COLO829 (cell line): ENCODE measurements around the gene PLXNB1.
"Not testable (repeated sequence)": the region's sequence is repeated elsewhere in the genome, so short reads cannot be mapped to it uniquely, and the experiment has no call there.

ENCODE experiments used
- DNase-seq: peaks from one replicate; pipeline ENCODE4 v3.0.0; 2012; ENCODE audit warnings: low spot score

Gene PLXNB1, protein sequence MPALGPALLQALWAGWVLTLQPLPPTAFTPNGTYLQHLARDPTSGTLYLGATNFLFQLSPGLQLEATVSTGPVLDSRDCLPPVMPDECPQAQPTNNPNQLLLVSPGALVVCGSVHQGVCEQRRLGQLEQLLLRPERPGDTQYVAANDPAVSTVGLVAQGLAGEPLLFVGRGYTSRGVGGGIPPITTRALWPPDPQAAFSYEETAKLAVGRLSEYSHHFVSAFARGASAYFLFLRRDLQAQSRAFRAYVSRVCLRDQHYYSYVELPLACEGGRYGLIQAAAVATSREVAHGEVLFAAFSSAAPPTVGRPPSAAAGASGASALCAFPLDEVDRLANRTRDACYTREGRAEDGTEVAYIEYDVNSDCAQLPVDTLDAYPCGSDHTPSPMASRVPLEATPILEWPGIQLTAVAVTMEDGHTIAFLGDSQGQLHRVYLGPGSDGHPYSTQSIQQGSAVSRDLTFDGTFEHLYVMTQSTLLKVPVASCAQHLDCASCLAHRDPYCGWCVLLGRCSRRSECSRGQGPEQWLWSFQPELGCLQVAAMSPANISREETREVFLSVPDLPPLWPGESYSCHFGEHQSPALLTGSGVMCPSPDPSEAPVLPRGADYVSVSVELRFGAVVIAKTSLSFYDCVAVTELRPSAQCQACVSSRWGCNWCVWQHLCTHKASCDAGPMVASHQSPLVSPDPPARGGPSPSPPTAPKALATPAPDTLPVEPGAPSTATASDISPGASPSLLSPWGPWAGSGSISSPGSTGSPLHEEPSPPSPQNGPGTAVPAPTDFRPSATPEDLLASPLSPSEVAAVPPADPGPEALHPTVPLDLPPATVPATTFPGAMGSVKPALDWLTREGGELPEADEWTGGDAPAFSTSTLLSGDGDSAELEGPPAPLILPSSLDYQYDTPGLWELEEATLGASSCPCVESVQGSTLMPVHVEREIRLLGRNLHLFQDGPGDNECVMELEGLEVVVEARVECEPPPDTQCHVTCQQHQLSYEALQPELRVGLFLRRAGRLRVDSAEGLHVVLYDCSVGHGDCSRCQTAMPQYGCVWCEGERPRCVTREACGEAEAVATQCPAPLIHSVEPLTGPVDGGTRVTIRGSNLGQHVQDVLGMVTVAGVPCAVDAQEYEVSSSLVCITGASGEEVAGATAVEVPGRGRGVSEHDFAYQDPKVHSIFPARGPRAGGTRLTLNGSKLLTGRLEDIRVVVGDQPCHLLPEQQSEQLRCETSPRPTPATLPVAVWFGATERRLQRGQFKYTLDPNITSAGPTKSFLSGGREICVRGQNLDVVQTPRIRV (N-terminal part only)

DNA sequence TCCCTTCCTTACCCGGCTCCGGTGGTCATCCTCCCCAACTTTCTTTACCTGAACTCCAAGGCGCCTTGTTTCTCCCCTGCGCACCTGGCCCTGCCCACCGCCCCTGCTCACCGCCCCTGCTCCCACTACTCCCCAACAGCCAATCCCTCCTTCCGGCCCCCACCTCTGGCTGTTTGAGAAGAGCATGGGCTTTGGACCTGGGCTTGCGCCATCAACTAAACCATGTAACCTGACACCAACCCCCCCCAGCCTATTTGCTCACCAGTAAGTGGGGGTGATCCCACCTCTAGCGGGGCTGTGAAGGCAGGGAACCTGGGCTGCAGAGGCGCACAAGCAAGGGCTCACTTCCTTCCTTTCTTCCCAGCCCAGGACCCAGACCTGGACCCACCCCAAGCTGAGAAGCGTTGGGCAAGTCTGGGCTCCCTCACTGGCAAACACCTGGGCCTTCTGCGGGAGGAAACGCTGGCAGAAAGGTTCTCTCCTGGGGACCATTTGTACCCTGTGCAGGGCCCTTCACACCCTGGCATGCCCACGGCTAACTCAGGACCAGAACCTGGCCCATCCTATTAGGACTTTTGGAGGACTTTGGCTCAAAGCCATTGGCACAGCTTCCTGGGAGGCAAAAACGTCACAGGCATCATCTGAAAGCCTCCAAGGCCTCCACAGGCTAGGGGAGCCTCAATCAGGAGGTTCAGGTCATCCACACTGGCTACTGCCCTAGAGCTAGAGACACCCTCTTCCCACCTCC lies at the start of gene PLXNB1:
Gene PLXNB1, minus strand, starts transcription at position 127 of the 748 bp plus-strand sequence. CDS start 5,475 bp downstream, outside the sequence.
- DNase-seq: no peak

DNA sequence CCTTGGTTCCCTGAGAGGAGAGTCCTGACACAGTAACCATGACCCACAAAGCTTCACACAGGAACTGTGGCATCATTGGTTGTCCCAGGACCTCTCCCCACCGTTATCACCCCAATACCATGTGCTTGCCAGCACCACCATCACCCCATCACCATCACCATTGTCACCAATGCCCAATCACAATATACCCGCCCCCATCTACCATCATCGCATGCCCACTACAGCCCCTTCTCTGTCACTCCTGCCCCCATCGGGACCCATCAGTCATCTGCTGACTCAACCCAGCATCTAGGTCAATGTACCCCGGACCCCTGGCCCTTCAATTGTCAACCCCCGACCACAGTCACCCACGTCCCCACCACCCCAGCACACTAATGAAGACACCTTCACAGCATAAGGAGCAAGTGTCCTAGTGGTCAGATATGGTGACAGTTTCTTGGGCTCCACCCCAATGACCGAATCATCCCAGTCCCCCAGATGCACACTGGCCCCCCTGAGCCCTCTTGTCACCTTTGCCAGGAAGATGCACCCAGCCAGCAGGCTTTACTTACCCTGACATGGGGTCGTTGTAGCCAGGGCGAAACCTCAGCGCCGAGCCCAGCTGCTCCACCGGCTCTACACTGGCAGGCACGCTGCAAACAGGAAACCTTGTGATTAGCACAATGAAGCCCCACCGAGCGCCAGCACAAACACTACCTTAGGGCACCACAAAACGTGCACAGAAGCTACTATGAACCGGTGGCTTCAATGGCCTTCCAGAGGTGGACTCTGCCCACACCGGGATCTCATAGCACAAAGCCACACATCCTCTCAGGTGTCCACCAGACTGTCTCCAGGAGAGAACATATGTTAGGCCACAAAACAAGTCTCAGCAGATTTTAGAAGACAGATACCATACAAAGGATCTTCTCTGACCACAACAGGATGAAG lies 49.0 kb upstream of the PLXNB1 start:
- no peak for DNase-seq

DNA sequence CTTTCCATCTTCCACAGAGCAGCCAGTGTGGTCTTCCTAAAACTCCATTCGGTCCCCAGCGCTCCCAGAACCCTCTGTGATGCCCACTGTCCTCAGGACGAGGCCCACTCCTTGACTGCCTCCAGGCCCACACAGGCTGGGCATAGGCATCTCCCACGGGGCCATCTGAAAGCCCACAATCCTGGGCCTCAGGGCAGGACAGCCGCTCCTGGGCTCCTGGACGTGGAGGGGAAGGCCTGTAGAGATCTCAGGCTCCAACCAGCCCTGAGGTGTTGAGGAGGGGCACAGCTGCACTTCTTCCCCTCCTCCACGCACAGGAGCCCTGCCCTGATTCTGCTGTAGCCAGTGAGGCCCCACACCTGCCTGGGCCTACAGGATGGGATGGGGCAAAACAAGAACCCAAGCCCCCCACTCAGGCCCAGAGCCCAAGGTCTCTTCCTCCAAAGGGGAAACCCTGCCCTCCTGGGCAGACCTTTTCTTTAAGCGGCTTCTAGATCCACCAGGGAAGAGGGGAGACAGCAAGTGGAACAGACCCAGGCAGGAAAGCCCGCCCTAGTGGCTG lies 48.2 kb upstream of the PLXNB1 start:
- DNase-seq: no peak

DNA sequence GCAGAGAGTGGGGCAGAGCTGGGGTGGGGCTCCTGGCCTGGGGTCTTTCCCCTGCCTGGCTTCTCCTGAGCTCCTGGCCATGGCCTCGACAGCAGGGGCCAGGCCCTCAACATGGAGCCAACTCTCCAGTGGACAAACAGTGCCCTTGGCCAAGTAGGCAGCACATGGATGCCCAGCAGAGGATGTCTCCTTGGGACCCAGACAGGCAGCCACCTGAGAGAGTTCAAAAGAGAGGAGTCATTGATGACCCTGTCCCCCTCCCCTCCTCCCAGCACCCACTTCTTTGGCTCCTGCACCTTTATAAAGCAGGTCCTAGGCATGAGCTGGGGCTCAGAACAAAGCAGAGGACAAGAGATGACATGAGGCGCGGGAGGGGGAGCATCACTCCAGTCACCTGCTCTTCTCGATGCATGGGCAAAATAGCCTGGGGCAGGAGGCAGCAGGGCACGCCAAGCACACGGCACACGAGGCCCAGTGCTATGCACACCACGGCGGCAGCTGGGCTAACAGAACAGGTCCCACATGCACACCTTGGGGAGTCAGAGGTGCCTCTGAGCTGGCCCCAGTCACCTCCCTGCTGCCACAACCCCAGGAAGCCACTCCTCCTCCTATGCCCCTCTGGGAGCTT lies 46.7 kb upstream of the PLXNB1 start:
- no peak for DNase-seq

DNA sequence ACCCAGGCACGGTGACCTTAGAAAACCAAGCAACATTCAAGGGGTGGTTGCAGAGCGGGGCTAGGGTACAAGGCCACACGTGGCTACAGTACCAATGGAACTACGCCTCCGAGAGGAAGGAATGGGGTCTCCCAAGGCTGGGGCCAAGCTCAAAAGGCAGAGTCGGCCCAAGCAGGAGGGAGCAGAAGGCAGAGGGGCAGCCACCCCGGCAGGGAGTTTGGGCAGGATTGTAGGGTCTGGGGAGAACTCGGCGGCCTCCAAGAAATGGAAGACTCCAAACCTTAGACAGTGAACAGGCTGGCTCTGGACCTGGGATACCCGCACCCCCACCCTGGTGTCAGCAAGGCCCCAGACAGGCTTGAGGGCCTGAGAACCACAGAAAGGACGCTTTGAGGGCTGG lies 45.3 kb upstream of the PLXNB1 start:
- DNase-seq: no peak

DNA sequence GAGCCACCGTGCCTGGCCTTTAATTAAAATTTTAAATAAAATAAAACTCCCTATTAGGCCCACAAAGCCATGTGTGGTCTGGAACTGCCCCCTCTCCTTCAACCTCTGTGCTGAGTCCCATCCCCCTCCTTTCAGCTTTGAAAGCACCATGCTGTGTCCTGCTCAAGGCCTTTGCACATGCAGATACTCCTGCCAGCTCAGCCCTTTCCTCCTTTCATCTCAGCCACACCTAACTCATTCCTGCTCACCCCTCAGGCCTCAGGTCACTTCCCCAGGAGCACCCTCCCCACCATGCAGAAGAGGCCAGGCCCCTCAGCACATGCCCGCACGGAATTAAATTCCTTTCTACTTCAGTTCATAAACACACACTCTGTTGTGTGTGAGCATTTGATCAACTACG lies 44.7 kb upstream of the PLXNB1 start:
- DNase-seq: no peak

DNA sequence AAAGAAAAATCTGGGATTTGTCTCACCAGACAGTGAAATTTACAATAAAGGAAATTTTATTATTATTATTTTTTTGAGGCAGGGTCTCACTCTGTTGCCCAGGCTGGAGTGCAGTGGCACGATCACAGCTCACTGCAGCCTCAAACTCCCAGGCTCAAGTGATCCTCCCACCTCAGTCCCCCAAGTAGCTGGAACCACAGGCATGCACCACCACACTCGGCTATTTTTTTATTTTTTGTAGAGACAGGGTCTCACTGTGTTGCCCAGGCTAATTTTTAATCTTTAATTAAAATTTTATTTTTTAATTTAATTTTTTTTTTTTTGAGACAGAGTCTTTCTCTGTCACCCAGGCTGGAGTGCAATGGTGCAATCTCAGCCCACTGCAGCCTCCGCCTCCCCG lies 44.1 kb upstream of the PLXNB1 start:
- DNase-seq: not testable (repeated sequence)

DNA sequence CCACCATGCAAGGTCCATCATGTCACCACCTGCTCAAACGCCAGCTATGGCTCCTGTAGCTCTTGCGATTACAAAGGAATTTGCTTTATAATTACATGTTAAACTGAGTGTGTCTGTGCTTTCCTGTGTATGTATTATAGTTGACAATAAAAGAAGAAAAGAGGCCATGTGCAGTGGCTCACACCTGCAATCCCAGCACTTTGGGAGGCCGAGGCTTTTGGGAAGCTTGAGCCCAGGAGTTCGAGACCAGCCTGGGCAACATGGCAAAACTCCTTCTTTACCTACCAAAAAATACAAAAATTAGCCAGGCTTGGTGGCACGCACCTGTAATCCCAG lies 43.7 kb upstream of the PLXNB1 start:
- no peak for DNase-seq

DNA sequence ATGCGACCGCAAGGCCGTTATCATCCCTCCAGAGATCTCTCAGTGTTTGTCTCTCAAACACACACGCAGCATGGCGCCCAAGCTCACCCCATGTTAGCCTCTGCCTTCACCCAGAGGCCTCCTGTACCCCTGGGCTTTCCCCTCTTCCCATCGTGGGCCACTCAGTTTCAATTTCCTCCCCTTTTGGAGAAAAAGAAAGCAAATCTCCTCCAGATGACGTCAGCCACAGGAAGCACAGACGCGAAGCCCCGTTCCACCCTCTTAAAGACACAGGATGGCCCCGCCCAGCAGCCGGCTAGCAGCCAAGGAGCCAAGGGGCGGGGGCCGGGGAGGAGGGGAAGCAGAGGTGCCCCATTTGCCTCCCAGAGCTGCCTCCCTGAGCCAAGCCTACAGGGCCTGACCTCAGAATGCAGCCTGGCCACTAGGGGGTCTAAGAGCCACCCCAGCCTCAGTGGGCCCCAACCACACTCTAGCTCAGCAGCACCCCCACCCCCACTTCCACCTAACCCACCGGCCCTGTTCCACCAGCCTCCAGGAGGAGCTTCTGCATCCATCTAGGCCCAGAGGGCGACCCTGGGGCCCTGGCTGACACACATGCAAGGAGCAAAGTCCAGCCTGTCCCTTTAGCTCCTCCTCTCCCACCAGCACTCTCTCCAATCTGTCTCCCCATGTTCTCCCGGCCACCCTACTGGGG lies 43.2 kb upstream of the PLXNB1 start:
- DNase-seq: peak; percentile 92

DNA sequence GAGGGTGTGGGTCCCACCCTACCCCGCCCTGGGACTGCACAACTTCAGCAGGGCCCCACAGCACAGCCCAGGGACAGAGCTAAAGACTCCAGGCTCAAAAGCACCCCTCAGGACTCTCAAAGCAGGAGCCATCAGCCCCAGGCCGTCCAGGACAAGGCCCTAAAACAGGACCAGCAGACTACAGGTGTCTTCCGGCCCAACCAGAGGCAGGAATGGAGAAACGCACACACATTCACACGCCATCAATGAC lies 42.7 kb upstream of the PLXNB1 start:
- no peak for DNase-seq

DNA sequence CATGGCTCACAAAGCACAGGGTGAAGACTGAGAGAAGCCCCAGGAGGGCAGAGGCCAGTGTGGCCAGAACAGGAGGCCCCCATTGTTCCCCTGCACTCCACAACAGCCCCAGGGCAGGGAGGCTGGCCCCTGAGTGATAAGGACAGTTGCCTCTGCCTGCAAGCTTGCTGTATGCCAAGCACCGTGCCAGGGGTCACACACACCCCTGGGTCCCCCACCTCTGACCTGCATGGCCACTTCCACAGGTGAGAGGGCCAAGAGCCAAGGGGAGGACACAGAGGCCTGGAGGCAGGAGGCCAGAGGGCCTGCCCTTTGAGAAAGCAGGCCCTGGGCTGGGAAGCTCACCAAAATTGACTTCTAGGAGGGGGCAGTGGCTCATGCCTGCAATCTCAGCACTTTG lies 40.4 kb upstream of the PLXNB1 start:
- DNase-seq: no peak

DNA sequence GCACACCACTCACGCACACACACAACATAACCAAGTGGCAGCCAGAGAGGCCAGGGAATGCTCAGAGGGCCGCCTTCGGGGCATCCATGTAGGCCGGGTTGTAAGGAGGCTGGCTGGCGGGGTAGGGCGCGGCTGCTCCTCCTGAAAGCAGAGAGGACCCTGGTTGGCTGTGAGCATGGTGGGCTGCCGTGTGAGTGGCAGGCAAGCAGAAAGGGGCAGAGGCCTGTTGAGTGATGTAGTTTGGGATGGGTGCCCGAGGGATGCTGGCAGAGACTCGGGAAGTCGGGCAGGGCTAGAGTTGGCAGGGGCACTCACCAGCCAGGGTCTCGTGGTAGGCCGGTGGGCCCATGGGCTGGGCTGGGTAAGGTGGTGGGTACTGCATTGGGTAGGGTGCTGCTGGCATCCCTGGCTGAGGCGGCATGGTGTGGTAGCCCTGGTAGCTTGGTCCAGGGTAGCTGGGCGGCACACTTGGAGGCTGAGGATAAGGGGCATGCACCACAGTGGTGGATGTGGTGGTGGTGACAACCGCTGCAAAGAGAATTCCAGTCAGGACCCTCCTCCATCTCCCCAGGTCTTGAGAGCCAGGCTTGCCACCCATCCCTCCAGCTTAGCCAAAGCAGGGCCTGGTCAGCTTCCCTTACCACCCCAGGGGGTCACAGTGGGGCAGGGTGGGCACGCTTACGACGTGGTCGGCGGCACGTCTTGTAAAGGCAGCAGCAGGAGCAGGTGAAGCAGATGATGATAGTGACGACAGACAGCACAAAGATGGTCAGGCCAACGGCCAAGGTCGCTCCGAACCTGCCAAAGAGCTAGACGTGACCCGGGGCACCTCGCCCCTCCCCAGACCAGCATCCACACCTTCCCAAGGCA lies 39.4 kb upstream of the PLXNB1 start:
- no peak for DNase-seq

DNA sequence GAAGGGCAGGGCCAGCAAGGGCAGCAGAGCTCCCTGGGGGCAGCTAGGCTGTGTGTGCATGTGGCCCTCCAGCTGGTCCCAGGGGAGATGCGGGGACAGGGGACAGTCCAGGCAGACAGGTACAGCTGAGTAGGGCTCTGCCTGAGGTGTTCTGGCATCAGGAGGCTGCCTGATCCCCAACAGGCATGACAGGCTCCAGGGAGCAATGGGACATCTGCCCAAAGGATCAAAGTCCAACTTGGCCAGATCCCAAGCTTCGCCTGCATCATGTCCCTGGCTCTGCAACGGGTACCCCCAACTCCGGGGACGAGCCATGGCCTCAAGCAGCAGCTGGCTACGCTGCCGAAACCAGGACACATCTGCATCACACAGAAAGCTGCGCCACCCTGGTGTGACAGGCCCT lies 38.4 kb upstream of the PLXNB1 start:
- DNase-seq: no peak

DNA sequence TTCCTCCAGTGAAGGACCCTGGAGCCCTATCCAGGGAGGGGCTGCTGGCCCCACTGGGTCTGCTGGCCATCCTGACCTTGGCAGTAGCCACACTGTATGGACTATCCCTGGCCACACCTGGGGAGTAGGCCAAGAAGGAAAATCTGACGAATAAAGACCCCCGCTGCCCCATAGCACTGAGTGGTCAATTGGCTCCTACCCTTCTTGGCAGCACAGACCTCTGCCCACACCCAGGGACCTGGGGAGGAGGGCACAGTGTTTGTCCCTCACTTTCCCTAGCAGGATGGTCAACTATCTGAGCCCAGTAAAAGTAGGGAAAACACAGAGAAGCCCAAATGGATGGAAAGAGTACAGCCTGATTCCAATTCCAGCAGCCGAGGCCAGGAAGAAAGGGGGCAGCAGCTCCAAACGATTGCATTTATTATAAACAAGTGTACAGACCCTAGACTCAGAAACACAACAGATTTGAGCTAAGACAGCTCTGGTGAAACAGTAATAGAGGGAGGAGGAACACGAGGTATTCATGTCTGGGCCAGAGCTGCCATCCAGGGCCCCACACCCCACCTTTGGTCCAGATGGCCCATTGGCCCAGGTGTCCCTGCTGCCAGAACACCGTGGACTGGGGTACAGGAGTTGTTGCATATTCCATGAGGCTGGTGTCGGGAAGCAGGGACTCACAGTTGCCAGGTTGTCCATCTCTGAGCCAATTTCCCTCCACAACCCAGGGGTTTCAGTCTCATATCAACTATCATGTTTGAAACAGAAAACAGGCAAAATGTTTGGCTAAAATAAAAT lies 37.8 kb upstream of the PLXNB1 start:
- no peak for DNase-seq

DNA sequence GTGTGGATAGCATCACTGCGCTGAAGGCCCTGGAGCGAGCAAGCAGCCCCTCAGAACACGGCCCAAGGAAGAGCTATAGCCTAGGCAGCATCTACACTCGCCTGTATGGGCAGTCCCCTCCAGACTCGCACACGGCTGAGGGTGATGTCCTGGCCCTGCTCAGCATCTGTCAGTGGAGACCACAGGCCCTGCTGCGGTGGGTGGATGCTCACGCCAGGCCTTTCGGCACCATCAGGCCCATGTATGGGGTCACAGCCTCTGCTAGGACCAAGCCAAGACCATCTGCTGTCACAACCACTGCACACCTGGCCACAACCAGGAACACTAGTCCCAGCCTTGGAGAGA lies 37.2 kb upstream of the PLXNB1 start:
- no peak for DNase-seq

DNA sequence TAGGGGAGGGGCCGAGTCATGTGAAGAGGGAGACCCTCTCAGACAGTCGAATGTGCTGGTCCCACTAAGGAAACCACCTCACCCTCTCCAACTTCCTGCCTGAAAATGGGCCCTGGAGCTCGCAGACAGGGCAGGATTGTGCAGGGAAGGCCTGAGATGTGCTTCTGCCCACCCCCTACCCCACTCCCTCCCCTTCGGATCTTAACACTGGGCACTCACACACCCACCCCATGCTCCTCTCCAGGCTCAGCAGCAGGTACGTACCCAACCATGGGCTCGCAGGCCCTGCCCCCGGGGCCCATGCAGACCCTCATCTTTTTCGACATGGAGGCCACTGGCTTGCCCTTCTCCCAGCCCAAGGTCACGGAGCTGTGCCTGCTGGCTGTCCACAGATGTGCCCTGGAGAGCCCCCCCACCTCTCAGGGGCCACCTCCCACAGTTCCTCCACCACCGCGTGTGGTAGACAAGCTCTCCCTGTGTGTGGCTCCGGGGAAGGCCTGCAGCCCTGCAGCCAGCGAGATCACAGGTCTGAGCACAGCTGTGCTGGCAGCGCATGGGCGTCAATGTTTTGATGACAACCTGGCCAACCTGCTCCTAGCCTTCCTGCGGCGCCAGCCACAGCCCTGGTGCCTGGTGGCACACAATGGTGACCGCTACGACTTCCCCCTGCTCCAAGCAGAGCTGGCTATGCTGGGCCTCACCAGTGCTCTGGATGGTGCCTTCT lies 36.7 kb upstream of the PLXNB1 start:
- DNase-seq: no peak
